Measurements from ENCODE around the gene ANKAR. TPM values are rescaled to one million over a fixed set of nuclear protein-coding genes. Genes with fewer than 3 reads are reported as not detected.

Gene ANKAR
- total RNA-seq, 1 experiment from 2014 or later, result 3.5 TPM

Other genes with a start within 250 kb of the ANKAR start
- 63.4 and 69.6 TPM in 2 replicates for gene WDR75, start 233.2 kb upstream of the ANKAR start, total RNA-seq (2021)
- gene SLC40A1, start 93.9 kb upstream of the ANKAR start, total RNA-seq (2021), result 1.5 and 1.9 TPM in 2 replicates
- gene ASNSD1, start 13.2 kb upstream of the ANKAR start, total RNA-seq (2021), result 50.7 and 58.2 TPM in 2 replicates
- 13.1 and 13.7 TPM in 2 replicates for gene OSGEPL1, start 88.1 kb downstream of the ANKAR start, total RNA-seq (2021)
- gene ORMDL1, start 109.7 kb downstream of the ANKAR start, total RNA-seq (2021), result 59.7 and 64.0 TPM in 2 replicates
- gene PMS1, start 109.8 kb downstream of the ANKAR start, total RNA-seq (2021), result 43.7 and 46.5 TPM in 2 replicates